ENCODE data around the gene DMWD. TPM values are rescaled to one million over a fixed set of nuclear protein-coding genes. Genes with fewer than 3 reads are reported as not detected.

The DMWD gene
- polyA plus RNA-seq, 1 donor (not counting 4 experiments of a cell fraction or from before 2014, with no cell fraction given), result 10.1 TPM

- Histone ChIP-seq H3K27ac (ENCODE audit: control insufficient read depth, insufficient read depth, low read length) (no peak overlapping the region), H4K20me1 (ENCODE audit: control insufficient read depth, extremely low read depth, insufficient read depth, low read length) (peaks cover 11% of the 10 kb centered on the region), H3K27me3 (ENCODE audit: control insufficient read depth, extremely low read depth, insufficient read depth, low read length) (no peaks in the 10 kb centered on the region), H3K9me3 (ENCODE audit: control insufficient read depth, low read depth, low read length) (no peaks in the 10 kb centered on the region), H3K9ac (ENCODE audit: control insufficient read depth, extremely low read depth, insufficient read depth, low read length) (no peak overlapping the region), H3K4me3 (ENCODE audit: control insufficient read depth in 2 of 3, extremely low read depth in 1 of 3, insufficient read depth in 2 of 3, low read depth in 1 of 3, low read length in 3 of 3) (no peak overlapping the region), H3K79me2 (ENCODE audit: control insufficient read depth, insufficient read depth, low read length) (no peaks in the 10 kb centered on the region), H3K4me1 (ENCODE audit: control insufficient read depth, extremely low read depth, insufficient read depth, low read length) (peaks cover 26% of the 10 kb centered on the region), H3K36me3 (ENCODE audit: control insufficient read depth in 2 of 2, extremely low read depth in 1 of 2, insufficient read depth in 2 of 2, low read length in 2 of 2) (peaks cover 5 to 17% of the 10 kb centered on the region in 2 experiments), H3K9me1 (ENCODE audit: control insufficient read depth, extremely low read depth, insufficient read depth, low read length) (no peaks in the 10 kb centered on the region), H3K4me2 (ENCODE audit: control insufficient read depth, extremely low read depth, insufficient read depth, low read depth, low read length) (no peak overlapping the region), H2AFZ (ENCODE audit: control insufficient read depth, low read length) (no peak overlapping the region)
- dilution Hi-C loops (cut with MboI; ENCODE audit: extremely low pct_ligation_motif_present, low sequenced_read_pairs), result no loop called here
- FAIRE-seq (no peak), DNase-seq (ENCODE audit: low read depth, low spot score) (no peak)
- no peak for TF ChIP-seq EZH2 (IDR thresholded peaks at IDR 0.05; ENCODE audit: low read length)
Observed at GRCh38 chr19:45777395-45777961, 15.2 kb downstream of the DMWD start.

DNA sequence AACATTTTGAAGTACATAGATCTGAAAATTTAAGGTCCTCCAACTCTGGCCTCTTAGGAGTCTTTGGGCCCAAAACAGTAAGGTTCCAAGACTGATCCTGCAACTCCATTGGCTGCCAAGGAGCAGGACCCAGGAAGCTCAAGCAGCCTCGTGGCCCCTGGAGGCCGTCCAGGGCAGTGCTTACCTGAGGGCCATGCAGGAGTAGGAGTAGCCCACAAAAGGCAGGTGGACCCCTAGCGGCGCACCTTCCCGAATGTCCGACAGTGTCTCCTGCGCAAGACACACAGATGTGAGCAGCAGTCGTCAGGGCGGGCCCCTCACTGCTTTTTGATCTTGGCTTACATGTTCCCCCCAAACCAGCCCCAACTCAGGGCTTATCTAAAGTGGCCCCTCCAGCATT is 17.9 kb downstream of the DMWD start:
- no peak overlapping the region for H3K27ac ChIP-seq (ENCODE audit: control insufficient read depth, insufficient read depth, low read length)
- no peaks in the 10 kb centered on the region for H3K27me3 ChIP-seq (ENCODE audit: control insufficient read depth, extremely low read depth, insufficient read depth, low read length)
- dilution Hi-C loops (cut with MboI; ENCODE audit: extremely low pct_ligation_motif_present, low sequenced_read_pairs), result no loop called here
- H3K9ac ChIP-seq (ENCODE audit: control insufficient read depth, extremely low read depth, insufficient read depth, low read length), result no peak overlapping the region
- H3K9me1 ChIP-seq (ENCODE audit: control insufficient read depth, extremely low read depth, insufficient read depth, low read length), result no peaks in the 10 kb centered on the region
- peaks cover 5 to 17% of the 10 kb centered on the region in 2 experiments for H3K36me3 ChIP-seq (ENCODE audit: control insufficient read depth in 2 of 2, extremely low read depth in 1 of 2, insufficient read depth in 2 of 2, low read length in 2 of 2)
- no peak overlapping the region for H3K4me3 ChIP-seq (ENCODE audit: control insufficient read depth in 2 of 3, extremely low read depth in 1 of 3, insufficient read depth in 2 of 3, low read depth in 1 of 3, low read length in 3 of 3)
- H3K79me2 ChIP-seq (ENCODE audit: control insufficient read depth, insufficient read depth, low read length), result no peaks in the 10 kb centered on the region
- H2AFZ ChIP-seq (ENCODE audit: control insufficient read depth, low read length), result no peak overlapping the region
- TF ChIP-seq CTCF (optimal IDR thresholded peaks at IDR 0.05 in 1 of 3, IDR thresholded peaks at IDR 0.05 in 1 of 3, conservative IDR thresholded peaks at IDR 0.05 in 1 of 3; ENCODE audit: extremely low read depth in 1 of 3, insufficient read depth in 2 of 3, low read length in 3 of 3), result peak in 1 of 3 experiments; percentile 17
- no peak for TF ChIP-seq EZH2 (IDR thresholded peaks at IDR 0.05; ENCODE audit: low read length)
- peaks cover 13% of the 10 kb centered on the region for H3K4me1 ChIP-seq (ENCODE audit: control insufficient read depth, extremely low read depth, insufficient read depth, low read length)
- H4K20me1 ChIP-seq (ENCODE audit: control insufficient read depth, extremely low read depth, insufficient read depth, low read length), result peaks cover 6% of the 10 kb centered on the region
- no peaks in the 10 kb centered on the region for H3K9me3 ChIP-seq (ENCODE audit: control insufficient read depth, low read depth, low read length)
- H3K4me2 ChIP-seq (ENCODE audit: control insufficient read depth, extremely low read depth, insufficient read depth, low read depth, low read length), result no peak overlapping the region
- DNase-seq (ENCODE audit: low read depth, low spot score), result no peak
- FAIRE-seq, result no peak

DNA sequence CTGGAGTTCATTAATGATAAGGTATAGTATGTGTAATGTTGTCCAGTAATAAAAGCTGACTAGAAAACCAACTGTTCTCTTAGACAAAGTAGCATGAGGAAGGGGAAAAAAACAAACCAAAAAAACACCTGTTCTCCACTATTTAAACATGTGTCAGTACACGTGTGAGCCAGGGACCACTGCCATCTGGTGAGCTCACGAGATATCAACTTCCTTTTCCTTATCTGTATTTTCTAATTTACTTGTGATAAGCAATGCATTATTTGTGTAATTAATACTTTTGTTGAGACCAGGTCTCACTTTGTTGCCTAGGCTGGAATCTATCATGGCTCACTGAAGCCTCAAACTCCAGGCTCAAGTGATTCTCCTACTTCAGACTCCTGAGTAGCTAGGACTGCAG is 19.3 kb downstream of the DMWD start:
- FAIRE-seq (no peak), DNase-seq (ENCODE audit: low read depth, low spot score) (no peak)
- Histone ChIP-seq H3K4me1 (ENCODE audit: control insufficient read depth, extremely low read depth, insufficient read depth, low read length) (peaks cover 5% of the 10 kb centered on the region), H3K79me2 (ENCODE audit: control insufficient read depth, insufficient read depth, low read length) (no peaks in the 10 kb centered on the region), H3K27ac (ENCODE audit: control insufficient read depth, insufficient read depth, low read length) (no peak overlapping the region), H3K4me3 (ENCODE audit: control insufficient read depth in 2 of 3, extremely low read depth in 1 of 3, insufficient read depth in 2 of 3, low read depth in 1 of 3, low read length in 3 of 3) (no peak overlapping the region), H2AFZ (ENCODE audit: control insufficient read depth, low read length) (no peak overlapping the region), H3K9ac (ENCODE audit: control insufficient read depth, extremely low read depth, insufficient read depth, low read length) (no peak overlapping the region), H3K27me3 (ENCODE audit: control insufficient read depth, extremely low read depth, insufficient read depth, low read length) (no peaks in the 10 kb centered on the region), H3K9me3 (ENCODE audit: control insufficient read depth, low read depth, low read length) (no peaks in the 10 kb centered on the region), H3K36me3 (ENCODE audit: control insufficient read depth in 2 of 2, extremely low read depth in 1 of 2, insufficient read depth in 2 of 2, low read length in 2 of 2) (peaks cover 5 to 17% of the 10 kb centered on the region in 2 experiments), H4K20me1 (ENCODE audit: control insufficient read depth, extremely low read depth, insufficient read depth, low read length) (peaks cover 6% of the 10 kb centered on the region), H3K9me1 (ENCODE audit: control insufficient read depth, extremely low read depth, insufficient read depth, low read length) (no peaks in the 10 kb centered on the region), H3K4me2 (ENCODE audit: control insufficient read depth, extremely low read depth, insufficient read depth, low read depth, low read length) (no peak overlapping the region)
- dilution Hi-C loops (cut with MboI; ENCODE audit: extremely low pct_ligation_motif_present, low sequenced_read_pairs), result no loop called here
- no peak for TF ChIP-seq EZH2 (IDR thresholded peaks at IDR 0.05; ENCODE audit: low read length)
- no peak for TF ChIP-seq CTCF (optimal IDR thresholded peaks at IDR 0.05 in 1 of 3, IDR thresholded peaks at IDR 0.05 in 1 of 3, conservative IDR thresholded peaks at IDR 0.05 in 1 of 3; ENCODE audit: extremely low read depth in 1 of 3, insufficient read depth in 2 of 3, low read length in 3 of 3)
